ENCODE measurements around the gene THSD1.

DNA sequence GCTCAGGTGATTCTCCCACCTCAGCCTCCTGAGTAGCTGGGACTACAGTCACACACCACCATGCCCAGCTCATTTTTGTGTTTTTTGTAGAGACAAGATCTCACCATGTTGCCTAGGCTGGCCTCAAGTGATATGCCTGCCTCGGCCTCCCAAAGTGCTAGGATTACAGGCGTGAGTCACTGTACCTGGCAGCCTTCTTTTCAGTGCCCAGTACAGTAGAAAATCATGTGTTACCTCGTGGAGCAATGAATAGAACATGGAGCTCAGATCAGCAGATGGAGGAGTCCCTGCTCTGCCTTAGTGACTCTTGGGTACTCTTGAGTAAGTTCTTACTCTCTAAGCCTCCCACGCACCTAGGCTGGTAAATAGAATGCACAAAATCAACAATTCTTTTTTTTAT lies 44.7 kb downstream of the THSD1 start:
- no peak for TF ChIP-seq EZH2phosphoT487 (IDR thresholded peaks at IDR 0.05; ENCODE audit: borderline replicate concordance, low read depth)
- TF ChIP-seq, protein P1, sequence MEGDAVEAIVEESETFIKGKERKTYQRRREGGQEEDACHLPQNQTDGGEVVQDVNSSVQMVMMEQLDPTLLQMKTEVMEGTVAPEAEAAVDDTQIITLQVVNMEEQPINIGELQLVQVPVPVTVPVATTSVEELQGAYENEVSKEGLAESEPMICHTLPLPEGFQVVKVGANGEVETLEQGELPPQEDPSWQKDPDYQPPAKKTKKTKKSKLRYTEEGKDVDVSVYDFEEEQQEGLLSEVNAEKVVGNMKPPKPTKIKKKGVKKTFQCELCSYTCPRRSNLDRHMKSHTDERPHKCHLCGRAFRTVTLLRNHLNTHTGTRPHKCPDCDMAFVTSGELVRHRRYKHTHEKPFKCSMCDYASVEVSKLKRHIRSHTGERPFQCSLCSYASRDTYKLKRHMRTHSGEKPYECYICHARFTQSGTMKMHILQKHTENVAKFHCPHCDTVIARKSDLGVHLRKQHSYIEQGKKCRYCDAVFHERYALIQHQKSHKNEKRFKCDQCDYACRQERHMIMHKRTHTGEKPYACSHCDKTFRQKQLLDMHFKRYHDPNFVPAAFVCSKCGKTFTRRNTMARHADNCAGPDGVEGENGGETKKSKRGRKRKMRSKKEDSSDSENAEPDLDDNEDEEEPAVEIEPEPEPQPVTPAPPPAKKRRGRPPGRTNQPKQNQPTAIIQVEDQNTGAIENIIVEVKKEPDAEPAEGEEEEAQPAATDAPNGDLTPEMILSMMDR (IDR thresholded peaks at IDR 0.05) = no peak
- TF ChIP-seq, protein P2, sequence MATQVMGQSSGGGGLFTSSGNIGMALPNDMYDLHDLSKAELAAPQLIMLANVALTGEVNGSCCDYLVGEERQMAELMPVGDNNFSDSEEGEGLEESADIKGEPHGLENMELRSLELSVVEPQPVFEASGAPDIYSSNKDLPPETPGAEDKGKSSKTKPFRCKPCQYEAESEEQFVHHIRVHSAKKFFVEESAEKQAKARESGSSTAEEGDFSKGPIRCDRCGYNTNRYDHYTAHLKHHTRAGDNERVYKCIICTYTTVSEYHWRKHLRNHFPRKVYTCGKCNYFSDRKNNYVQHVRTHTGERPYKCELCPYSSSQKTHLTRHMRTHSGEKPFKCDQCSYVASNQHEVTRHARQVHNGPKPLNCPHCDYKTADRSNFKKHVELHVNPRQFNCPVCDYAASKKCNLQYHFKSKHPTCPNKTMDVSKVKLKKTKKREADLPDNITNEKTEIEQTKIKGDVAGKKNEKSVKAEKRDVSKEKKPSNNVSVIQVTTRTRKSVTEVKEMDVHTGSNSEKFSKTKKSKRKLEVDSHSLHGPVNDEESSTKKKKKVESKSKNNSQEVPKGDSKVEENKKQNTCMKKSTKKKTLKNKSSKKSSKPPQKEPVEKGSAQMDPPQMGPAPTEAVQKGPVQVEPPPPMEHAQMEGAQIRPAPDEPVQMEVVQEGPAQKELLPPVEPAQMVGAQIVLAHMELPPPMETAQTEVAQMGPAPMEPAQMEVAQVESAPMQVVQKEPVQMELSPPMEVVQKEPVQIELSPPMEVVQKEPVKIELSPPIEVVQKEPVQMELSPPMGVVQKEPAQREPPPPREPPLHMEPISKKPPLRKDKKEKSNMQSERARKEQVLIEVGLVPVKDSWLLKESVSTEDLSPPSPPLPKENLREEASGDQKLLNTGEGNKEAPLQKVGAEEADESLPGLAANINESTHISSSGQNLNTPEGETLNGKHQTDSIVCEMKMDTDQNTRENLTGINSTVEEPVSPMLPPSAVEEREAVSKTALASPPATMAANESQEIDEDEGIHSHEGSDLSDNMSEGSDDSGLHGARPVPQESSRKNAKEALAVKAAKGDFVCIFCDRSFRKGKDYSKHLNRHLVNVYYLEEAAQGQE (IDR thresholded peaks at IDR 0.05; ENCODE audit: low read depth, low read length) = no peak

Measured in SK-N-SH (cell line).